Keratinocyte (primary cell): ENCODE data around the gene PLA2G2C. TPM values are rescaled to one million over a fixed set of nuclear protein-coding genes. Genes with fewer than 3 reads are reported as not detected.

Source experiments
- DNase-seq: peaks from one replicate; pipeline ENCODE4 v3.0.0-alpha.2; 2011; ENCODE audit warnings: low read depth, missing footprints, low spot score
- FAIRE-seq: peaks from 2 replicates; lab custom pipeline; 2011; peaks lifted over from hg19 to GRCh38; lab: Jason Lieb, UNC
- H2AFZ ChIP-seq: 2 replicates; pipeline ENCODE4 v1.6.0; 2012; ENCODE audit warnings: low read length, control low read depth, inconsistent platforms; ENCODE audit not compliant: control insufficient read depth
- H3K27ac ChIP-seq: 2 replicates; pipeline ENCODE4 v1.5.1; 2011; ENCODE audit warnings: low read length; ENCODE audit not compliant: control insufficient read depth, insufficient read depth
- H3K27me3 ChIP-seq: 3 replicates; pipeline ENCODE4 v1.6.0; 2011; ENCODE audit warnings: low read length; ENCODE audit not compliant: control insufficient read depth, insufficient read depth; ENCODE audit errors: extremely low read depth
- H3K36me3 ChIP-seq, 2 experiments: 2 replicates in 1 of 2; 3 replicates in 1 of 2; pipeline ENCODE4 v1.5.1; 2011; ENCODE audit warnings: low read length in 2 of 2, mild to moderate bottlenecking in 1 of 2; ENCODE audit not compliant: control insufficient read depth in 2 of 2, insufficient read depth in 2 of 2; ENCODE audit errors: extremely low read depth in 1 of 2
- H3K4me1 ChIP-seq: 3 replicates; pipeline ENCODE4 v1.5.1; 2011; ENCODE audit warnings: low read length; ENCODE audit not compliant: control insufficient read depth, insufficient read depth; ENCODE audit errors: extremely low read depth
- H3K4me2 ChIP-seq: 3 replicates; pipeline ENCODE4 v1.6.0; 2011; ENCODE audit warnings: low read depth, low read length; ENCODE audit not compliant: control insufficient read depth, insufficient read depth; ENCODE audit errors: extremely low read depth
- H3K4me3 ChIP-seq, 3 experiments: fragments of 200-600 bp in 1 of 3; sonication (generic) in 1 of 3; 2 replicates in 2 of 3; 3 replicates in 1 of 3; pipeline ENCODE4 v1.5.1; 2011 to 2016; ENCODE audit warnings: low read length in 3 of 3, mild to moderate bottlenecking in 3 of 3, control low read depth in 2 of 3, inconsistent platforms in 1 of 3, low read depth in 1 of 3, mixed read lengths in 1 of 3, mixed run types in 1 of 3, moderate library complexity in 1 of 3; ENCODE audit not compliant: control insufficient read depth in 2 of 3, insufficient read depth in 2 of 3; ENCODE audit errors: extremely low read depth in 1 of 3
- H3K79me2 ChIP-seq: 2 replicates; pipeline ENCODE4 v1.6.0; 2012; ENCODE audit warnings: low read length; ENCODE audit not compliant: control insufficient read depth, insufficient read depth
- H3K9ac ChIP-seq: 3 replicates; pipeline ENCODE4 v1.6.0; 2011; ENCODE audit warnings: low read length; ENCODE audit not compliant: control insufficient read depth, insufficient read depth; ENCODE audit errors: extremely low read depth
- H3K9me1 ChIP-seq: 3 replicates; pipeline ENCODE4 v1.6.0; 2011; ENCODE audit warnings: low read length; ENCODE audit not compliant: control insufficient read depth, insufficient read depth; ENCODE audit errors: extremely low read depth
- H3K9me3 ChIP-seq: 2 replicates; pipeline ENCODE4 v1.5.1; 2012; ENCODE audit warnings: low read depth, low read length; ENCODE audit not compliant: control insufficient read depth
- H4K20me1 ChIP-seq: 3 replicates; pipeline ENCODE4 v1.6.0; 2011; ENCODE audit warnings: low read length; ENCODE audit not compliant: control insufficient read depth, insufficient read depth; ENCODE audit errors: extremely low read depth
- CTCF ChIP-seq, 3 experiments: IDR thresholded peaks in 1 of 3; conservative IDR thresholded peaks in 1 of 3; optimal IDR thresholded peaks in 1 of 3; 2 replicates in 2 of 3; 3 replicates in 1 of 3; pipeline versions ENCODE3 to v1.5.1; 2011; ENCODE audit warnings: low read length in 3 of 3, mild to moderate bottlenecking in 3 of 3, moderate library complexity in 2 of 3, control low read depth in 1 of 3, inconsistent platforms in 1 of 3; ENCODE audit not compliant: insufficient read depth in 2 of 3; ENCODE audit errors: extremely low read depth in 1 of 3
- EZH2 ChIP-seq: IDR thresholded peaks from one replicate; pipeline ENCODE4 v1.6.1; 2012; ENCODE audit warnings: inconsistent platforms, mild to moderate bottlenecking, low read length, moderate library complexity
- dilution Hi-C: fragments of 300-500 bp; cut with MboI; formaldehyde crosslinking; loops from one replicate; pipeline ENCODE4 v1.7.0; 2020; ENCODE audit warnings: low sequenced_read_pairs; ENCODE audit not compliant: extremely low pct_ligation_motif_present
- polyA plus RNA-seq, 5 experiments: library from polyadenylated mRNA; depleted of rRNA in 3 of 5; stranded (reverse) in 3 of 5; stranded (forward) in 1 of 5; unstranded in 1 of 5; fragments of >200 nt; gene quantifications; 1 replicate in 1 of 5; 2 replicates in 3 of 5; 3 replicates in 1 of 5; pipeline versions ENCODE4 v1.2.1 to v1.2.3, GENCODE V29; 2011 to 2012; ENCODE audit warnings: missing spikeins in 2 of 5, low read depth in 1 of 5, low replicate concordance in 1 of 5

The PLA2G2C gene
- polyA plus RNA-seq, 1 donor (not counting 4 experiments of a cell fraction or from before 2014, with no cell fraction given), result not detected

GRCh38 chr1:20197329-20197791 lies 11.0 kb upstream of the PLA2G2C start:
- H3K4me1 ChIP-seq, result peaks cover 24% of the 10 kb centered on the region
- H2AFZ ChIP-seq, result no peak overlapping the region
- H3K27ac ChIP-seq, result no peak overlapping the region
- no peak for TF ChIP-seq EZH2
- no peak for TF ChIP-seq CTCF (optimal IDR thresholded peaks at IDR 0.05 in 1 of 3, IDR thresholded peaks at IDR 0.05 in 1 of 3, conservative IDR thresholded peaks at IDR 0.05 in 1 of 3; ENCODE audit: extremely low read depth in 1 of 3, insufficient read depth in 2 of 3, low read length in 3 of 3)
- no peaks in the 10 kb centered on the region for H4K20me1 ChIP-seq
- FAIRE-seq (no peak), DNase-seq (no peak)
- no peak overlapping the region for H3K4me2 ChIP-seq
- no peaks in the 10 kb centered on the region for H3K79me2 ChIP-seq
- H3K9me3 ChIP-seq, result no peaks in the 10 kb centered on the region
- dilution Hi-C loops, result no loop called here
- no peaks in the 10 kb centered on the region for H3K36me3 ChIP-seq
- no peak overlapping the region for H3K9ac ChIP-seq
- H3K4me3 ChIP-seq, result no peak overlapping the region
- peaks cover 4% of the 10 kb centered on the region for H3K27me3 ChIP-seq
- no peaks in the 10 kb centered on the region for H3K9me1 ChIP-seq

- Histone ChIP-seq H3K27me3 (peaks cover 11% of the 10 kb centered on the region), H3K4me2 (no peak overlapping the region), H3K36me3 (no peaks in the 10 kb centered on the region), H3K4me3 (no peak overlapping the region), H3K4me1 (peaks cover 24% of the 10 kb centered on the region), H3K9me1 (no peaks in the 10 kb centered on the region), H3K9ac (no peak overlapping the region), H3K27ac (no peak overlapping the region), H2AFZ (no peak overlapping the region), H4K20me1 (no peaks in the 10 kb centered on the region), H3K9me3 (no peaks in the 10 kb centered on the region), H3K79me2 (no peaks in the 10 kb centered on the region)
- DNase-seq, result no peak
- TF ChIP-seq CTCF (optimal IDR thresholded peaks at IDR 0.05 in 1 of 3, IDR thresholded peaks at IDR 0.05 in 1 of 3, conservative IDR thresholded peaks at IDR 0.05 in 1 of 3; ENCODE audit: extremely low read depth in 1 of 3, insufficient read depth in 2 of 3, low read length in 3 of 3) (peak in 1 of 3 experiments; percentile 7), EZH2 (no peak)
- dilution Hi-C loops, result no loop called here
- FAIRE-seq, result no peak
Observed at GRCh38 chr1:20195462-20195780, 9.1 kb upstream of the PLA2G2C start.
